K562 (cell line): ENCODE measurements around the gene ADGRL3. TPM values are rescaled to one million over a fixed set of nuclear protein-coding genes. Genes with fewer than 3 reads are reported as not detected.

Source experiments
- ATAC-seq: fragments of 200-7000 bp; cut with Tn5 transposase; 3 replicates; pipeline ENCODE4 v1.9.1; 2020; ENCODE audit warnings: moderate library complexity
- BruUV-seq: library from RNA; stranded (reverse); fragments of 400-500 nt; replicated peaks from 2 replicates; lab custom pipeline; 2021; lab: Mats Ljungman, UMichigan
- CTCF ChIA-PET: fragments of 300-600 bp; formaldehyde crosslinking; extraction: SDS; loops from one replicate; lab custom pipeline; 2021; ENCODE audit warnings: low intra/inter-chr PET ratio; lab: Yijun Ruan, JAX
- POLR2A ChIA-PET: fragments of 300-600, 350-650 bp; sonication (Branson Sonifier 250); formaldehyde crosslinking; extraction: SDS; loops from one replicate; lab custom pipeline; 2021; ENCODE audit warnings: antibody characterized with exemption, inconsistent platforms; lab: Yijun Ruan, JAX
- DNase-seq, 4 experiments: peaks; one replicate each; pipeline versions ENCODE4 v3.0.0 to v3.0.0-alpha.2; 2011 to 2018; ENCODE audit warnings: low spot score in 3 of 4, mixed read lengths in 3 of 4; ENCODE audit errors: extremely low read depth in 1 of 4
- FAIRE-seq: peaks from 2 replicates; lab custom pipeline; 2011; peaks lifted over from hg19 to GRCh38; lab: Jason Lieb, UNC
- H2AFZ ChIP-seq: 2 replicates; pipeline ENCODE4 v1.6.0; 2011; ENCODE audit warnings: low read depth, low read length, control low read depth, inconsistent platforms
- H3K27ac ChIP-seq: fragments of 200-600 bp; 3 replicates; pipeline ENCODE4 v1.8.0; 2011; ENCODE audit warnings: low read depth, mild to moderate bottlenecking, control low read depth, inconsistent platforms, low read length, moderate library complexity, mixed read lengths; ENCODE audit errors: extremely low read depth
- H3K27me3 ChIP-seq, 2 experiments: fragments of 300-600 bp in 1 of 2; 2 replicates in 1 of 2; 3 replicates in 1 of 2; pipeline versions ENCODE4 v1.6.0 to v1.8.0; 2011; ENCODE audit warnings: inconsistent platforms in 2 of 2, low read length in 2 of 2, mild to moderate bottlenecking in 1 of 2, mixed read lengths in 1 of 2, moderate library complexity in 1 of 2; ENCODE audit not compliant: control insufficient read depth in 2 of 2, insufficient read depth in 2 of 2
- H3K36me3 ChIP-seq: fragments of 300-600 bp; 3 replicates; pipeline ENCODE4 v1.8.0; 2011; ENCODE audit warnings: mild to moderate bottlenecking, low read length, inconsistent platforms; ENCODE audit not compliant: control insufficient read depth, insufficient read depth
- H3K4me1 ChIP-seq, 2 experiments: fragments of 200-600 bp in 1 of 2; replicated peaks in 1 of 2; 2 replicates in 1 of 2; 3 replicates in 1 of 2; pipeline versions ENCODE4 v1.5.1 to v1.8.0; 2011; ENCODE audit warnings: inconsistent platforms in 2 of 2, low read length in 2 of 2, mild to moderate bottlenecking in 1 of 2, mixed read lengths in 1 of 2, moderate library complexity in 1 of 2; ENCODE audit not compliant: control insufficient read depth in 2 of 2, insufficient read depth in 2 of 2
- H3K4me2 ChIP-seq: 2 replicates; pipeline ENCODE4 v1.6.1; 2011; ENCODE audit warnings: low read length, control low read depth, inconsistent platforms, mixed read lengths; ENCODE audit not compliant: insufficient read depth
- H3K4me3 ChIP-seq: fragments of 200-600 bp; sonication (generic), shearing (Covaris generic); 2 replicates; pipeline ENCODE4 v1.5.1; 2016; ENCODE audit warnings: control low read depth, inconsistent platforms
- H3K79me2 ChIP-seq: fragments of 200-600 bp; 3 replicates; pipeline ENCODE4 v1.8.0; 2011; ENCODE audit warnings: low read length, inconsistent platforms; ENCODE audit not compliant: control insufficient read depth, insufficient read depth
- H3K9ac ChIP-seq, 2 experiments: 2 replicates each; pipeline versions ENCODE4 v1.6.0 to v1.6.1; 2011; ENCODE audit warnings: low read depth in 2 of 2, low read length in 2 of 2, control low read depth in 1 of 2, inconsistent platforms in 1 of 2, mild to moderate bottlenecking in 1 of 2, mixed read lengths in 1 of 2; ENCODE audit not compliant: insufficient read depth in 1 of 2
- H3K9me1 ChIP-seq: one replicate; pipeline ENCODE4 v1.6.0; 2011; ENCODE audit warnings: inconsistent platforms, mild to moderate bottlenecking, low read length, moderate library complexity; ENCODE audit not compliant: control insufficient read depth, insufficient read depth
- H3K9me3 ChIP-seq: replicated peaks from 2 replicates; pipeline ENCODE4 v1.5.1; 2011; ENCODE audit warnings: low read depth, low read length, inconsistent platforms; ENCODE audit not compliant: control insufficient read depth, insufficient read depth
- H4K20me1 ChIP-seq: replicated peaks from 2 replicates; pipeline ENCODE4 v1.6.1; 2011; ENCODE audit warnings: low read length, inconsistent platforms, mixed read lengths; ENCODE audit not compliant: control insufficient read depth, insufficient read depth
- BRD9 ChIP-seq: fragments of 450-650 bp; IDR thresholded peaks from 2 replicates; pipeline ENCODE4 v1.6.1; 2018; ENCODE audit warnings: low read depth; ENCODE audit not compliant: partially characterized antibody
- E2F3 ChIP-seq: fragments of 250-450 bp; sonication (Bioruptor Pico); IDR thresholded peaks from 2 replicates; pipeline ENCODE4 v1.4.0; 2020; ENCODE audit warnings: mild to moderate bottlenecking
- ESRRA ChIP-seq: fragments of 450-650 bp; IDR thresholded peaks from 2 replicates; pipeline ENCODE4 v1.6.1; 2014; ENCODE audit warnings: low read depth, mild to moderate bottlenecking, moderate library complexity, borderline replicate concordance
- HNRNPUL1 ChIP-seq: fragments of 200-400 bp; formaldehyde crosslinking; IDR thresholded peaks from 2 replicates; pipeline ENCODE4 v1.6.1; 2017; ENCODE audit warnings: low read length
- PHB2 ChIP-seq: fragments of 450-650 bp; IDR thresholded peaks from 2 replicates; pipeline ENCODE4 v1.6.1; 2017; ENCODE audit warnings: low read depth
- PPARD ChIP-seq: fragments of 250-450 bp; sonication (Bioruptor Pico); IDR thresholded peaks from 2 replicates; pipeline ENCODE4 v1.8.0; 2022; ENCODE audit warnings: inconsistent platforms, mild to moderate bottlenecking, moderate library complexity
- RBFOX2 ChIP-seq: fragments of 200-400 bp; formaldehyde crosslinking; IDR thresholded peaks from 2 replicates; pipeline ENCODE4 v1.6.1; 2017; ENCODE audit warnings: low read depth, mild to moderate bottlenecking, low read length, moderate library complexity
- SMC3 ChIP-seq: conservative IDR thresholded peaks from 2 replicates; pipeline ENCODE4 v1.6.1; 2011; ENCODE audit warnings: low read depth, low read length, improper control_type of control experiment; ENCODE audit not compliant: insufficient read depth
- WGBS: fragments of 100-300 bp; shearing (Covaris generic); methylation state at CpG from one replicate; pipeline ENCODE4 v1.1.6; 2016; ENCODE audit warnings: low coverage, mixed read lengths; ENCODE audit not compliant: insufficient coverage; ENCODE audit errors: missing lambda C conversion rate; 5-methylcytosine and 5-hydroxymethylcytosine counted together
- in situ Hi-C: fragments of 300-500 bp; cut with MboI; formaldehyde crosslinking; loops from 4 replicates; pipeline ENCODE4 v1.15.0; 2018; ENCODE audit warnings: inconsistent platforms, mixed read lengths
- intact Hi-C: fragments of 100-400 bp; cut with micrococcal nuclease; formaldehyde crosslinking; loops from 2 replicates; pipeline ENCODE4 v1.14.2; 2022
- polyA plus RNA-seq, 8 experiments: library from polyadenylated mRNA; depleted of rRNA in 4 of 8; stranded (reverse) in 5 of 8; unstranded in 3 of 8; fragments of >200 nt; fragmentation: Nextera tagmentation in 2 of 8; fragmentation: Illumina TruSeq in 1 of 8; extraction: Ambion mirVana in 2 of 8; extraction: Trizol in 1 of 8; gene quantifications; 2 replicates each; pipeline versions ENCODE4 v1.2.1 to v1.2.3, GENCODE V29; 2011 to 2014; ENCODE audit warnings: inconsistent platforms in 1 of 8, missing spikeins in 1 of 8
- total RNA-seq, 7 experiments: library from RNA; depleted of rRNA in 6 of 7; stranded (reverse); fragments of >200 nt in 6 of 7; fragmentation: Illumina TruSeq in 2 of 7; extraction: Trizol in 2 of 7; gene quantifications; 2 replicates each; pipeline versions ENCODE4 v1.2.1 to v1.2.3, GENCODE V29; 2011 to 2021; ENCODE audit warnings: low replicate concordance in 1 of 7
- TF ChIP-seq, protein P1 (sequence below): sonication (generic); formaldehyde crosslinking; IDR thresholded peaks from 2 replicates; pipeline ENCODE4 v1.8.1; 2023; ENCODE audit warnings: mild to moderate bottlenecking, missing genetic modification reagents
- TF ChIP-seq, protein P2 (sequence below): fragments of 450-650 bp; IDR thresholded peaks from 2 replicates; pipeline ENCODE4 v1.6.1; 2016; ENCODE audit warnings: mild to moderate bottlenecking
- TF ChIP-seq, protein P3 (sequence below): fragments of 250-450 bp; sonication (Bioruptor Pico); IDR thresholded peaks from 2 replicates; pipeline ENCODE4 v1.4.0; 2020

ADGRL3 gene
- total and polyA plus RNA-seq, 9 of the 15 experiments (the other 6 are each of a cell fraction or from before 2014, with no cell fraction given), result 0.03 to 0.14 (median 0.04) TPM; not detected in 2

DNA sequence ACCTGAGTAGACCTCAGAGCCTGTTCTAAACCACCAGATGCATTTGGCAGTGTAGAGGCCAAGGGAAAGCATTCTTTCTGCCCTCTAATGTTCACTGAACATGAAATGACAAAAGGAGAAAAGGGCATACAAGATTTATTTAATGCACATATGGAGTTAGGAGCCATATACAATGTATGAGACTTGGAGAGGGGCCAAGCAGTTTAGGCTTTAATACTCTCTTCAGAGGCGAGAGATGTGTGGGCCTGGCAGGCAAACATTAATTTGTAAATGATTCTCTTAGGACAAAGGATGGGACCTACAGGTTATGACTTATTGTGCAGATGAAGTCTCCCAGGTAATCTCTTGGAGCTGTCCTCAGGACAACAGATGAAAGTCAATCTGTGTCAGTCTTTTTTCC is 631.9 kb downstream of the ADGRL3 start:
- ChIA-PET POLR2A (no interaction called here), CTCF (no interaction called here)
- Histone ChIP-seq H2AFZ (no peak overlapping the region), H3K9me3 (no peaks in the 10 kb centered on the region), H3K4me3 (no peak overlapping the region), H3K4me1 (no peaks in the 10 kb centered on the region), H3K9me1 (no peaks in the 10 kb centered on the region), H3K79me2 (no peaks in the 10 kb centered on the region), H3K9ac (no peak overlapping the region), H3K27ac (no peak overlapping the region), H3K4me2 (no peak overlapping the region), H4K20me1 (no peaks in the 10 kb centered on the region), H3K36me3 (no peaks in the 10 kb centered on the region), H3K27me3 (no peaks in the 10 kb centered on the region)
- no peak for ATAC-seq
- in situ Hi-C loops, result no loop called here
- TF ChIP-seq PPARD (CRISPR knock-in tag), result no peak
- TF ChIP-seq, protein P1, sequence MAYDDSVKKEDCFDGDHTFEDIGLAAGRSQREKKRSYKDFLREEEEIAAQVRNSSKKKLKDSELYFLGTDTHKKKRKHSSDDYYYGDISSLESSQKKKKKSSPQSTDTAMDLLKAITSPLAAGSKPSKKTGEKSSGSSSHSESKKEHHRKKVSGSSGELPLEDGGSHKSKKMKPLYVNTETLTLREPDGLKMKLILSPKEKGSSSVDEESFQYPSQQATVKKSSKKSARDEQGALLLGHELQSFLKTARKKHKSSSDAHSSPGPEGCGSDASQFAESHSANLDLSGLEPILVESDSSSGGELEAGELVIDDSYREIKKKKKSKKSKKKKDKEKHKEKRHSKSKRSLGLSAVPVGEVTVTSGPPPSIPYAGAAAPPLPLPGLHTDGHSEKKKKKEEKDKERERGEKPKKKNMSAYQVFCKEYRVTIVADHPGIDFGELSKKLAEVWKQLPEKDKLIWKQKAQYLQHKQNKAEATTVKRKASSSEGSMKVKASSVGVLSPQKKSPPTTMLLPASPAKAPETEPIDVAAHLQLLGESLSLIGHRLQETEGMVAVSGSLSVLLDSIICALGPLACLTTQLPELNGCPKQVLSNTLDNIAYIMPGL (CRISPR knock-in tag), result no peak
- no peak for TF ChIP-seq ESRRA
- no peak for TF ChIP-seq RBFOX2
- TF ChIP-seq, protein P2, sequence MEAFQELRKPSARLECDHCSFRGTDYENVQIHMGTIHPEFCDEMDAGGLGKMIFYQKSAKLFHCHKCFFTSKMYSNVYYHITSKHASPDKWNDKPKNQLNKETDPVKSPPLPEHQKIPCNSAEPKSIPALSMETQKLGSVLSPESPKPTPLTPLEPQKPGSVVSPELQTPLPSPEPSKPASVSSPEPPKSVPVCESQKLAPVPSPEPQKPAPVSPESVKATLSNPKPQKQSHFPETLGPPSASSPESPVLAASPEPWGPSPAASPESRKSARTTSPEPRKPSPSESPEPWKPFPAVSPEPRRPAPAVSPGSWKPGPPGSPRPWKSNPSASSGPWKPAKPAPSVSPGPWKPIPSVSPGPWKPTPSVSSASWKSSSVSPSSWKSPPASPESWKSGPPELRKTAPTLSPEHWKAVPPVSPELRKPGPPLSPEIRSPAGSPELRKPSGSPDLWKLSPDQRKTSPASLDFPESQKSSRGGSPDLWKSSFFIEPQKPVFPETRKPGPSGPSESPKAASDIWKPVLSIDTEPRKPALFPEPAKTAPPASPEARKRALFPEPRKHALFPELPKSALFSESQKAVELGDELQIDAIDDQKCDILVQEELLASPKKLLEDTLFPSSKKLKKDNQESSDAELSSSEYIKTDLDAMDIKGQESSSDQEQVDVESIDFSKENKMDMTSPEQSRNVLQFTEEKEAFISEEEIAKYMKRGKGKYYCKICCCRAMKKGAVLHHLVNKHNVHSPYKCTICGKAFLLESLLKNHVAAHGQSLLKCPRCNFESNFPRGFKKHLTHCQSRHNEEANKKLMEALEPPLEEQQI, result no peak
- TF ChIP-seq, protein P3, sequence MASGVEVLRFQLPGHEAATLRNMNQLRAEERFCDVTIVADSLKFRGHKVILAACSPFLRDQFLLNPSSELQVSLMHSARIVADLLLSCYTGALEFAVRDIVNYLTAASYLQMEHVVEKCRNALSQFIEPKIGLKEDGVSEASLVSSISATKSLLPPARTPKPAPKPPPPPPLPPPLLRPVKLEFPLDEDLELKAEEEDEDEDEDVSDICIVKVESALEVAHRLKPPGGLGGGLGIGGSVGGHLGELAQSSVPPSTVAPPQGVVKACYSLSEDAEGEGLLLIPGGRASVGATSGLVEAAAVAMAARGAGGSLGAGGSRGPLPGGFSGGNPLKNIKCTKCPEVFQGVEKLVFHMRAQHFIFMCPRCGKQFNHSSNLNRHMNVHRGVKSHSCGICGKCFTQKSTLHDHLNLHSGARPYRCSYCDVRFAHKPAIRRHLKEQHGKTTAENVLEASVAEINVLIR (CRISPR knock-in tag), result no peak
- TF ChIP-seq HNRNPUL1, result no peak
- no peak for TF ChIP-seq SMC3
- TF ChIP-seq PHB2, result no peak
- TF ChIP-seq BRD9, result no peak
- no peak for TF ChIP-seq E2F3
- BruUV-seq, result no TSS peak
- WGBS, result 0% methylated on average over 1 of the region's 1 CpG
- FAIRE-seq, result no peak
- intact Hi-C loops, result no loop called here
- no peak for DNase-seq
